ENCODE data around the gene MAP1LC3A. TPM values are rescaled to one million over a fixed set of nuclear protein-coding genes. Genes with fewer than 3 reads are reported as not detected.
A peak's percentile ranks its signal among the peaks of the same experiment; 100 is the strongest.

MAP1LC3A gene
- total RNA-seq, 5 donors from 2014 or later (not counting 1 experiment from before 2014, with no cell fraction given) = 2.3 to 15.5 (median 2.6) TPM

GRCh38 chr20:34538671-34539123 is 19.8 kb upstream of the MAP1LC3A start:
- ChIA-PET CTCF (interaction anchor here (0.6 to 1.3 kb wide), 7 partner anchors 11 to 348 kb away, joined by 3 to 7 read pairs (median 3); no protein-coding TSS in a partner anchor), POLR2A (no interaction called here)
- Mint-ChIP-seq H3K27ac (peak overlapping the region in 1 of 2 donors; percentile 11), H3K27me3 (no peaks in the 10 kb centered on the region), H3K9me3 (no peaks in the 10 kb centered on the region), H3K4me1 (peaks cover 16 to 38% (median 21%) of the 10 kb centered on the region in 3 donors), H3K36me3 (peaks cover 41% of the 10 kb centered on the region), H3K4me3 (no peak overlapping the region)
- Histone ChIP-seq H3K36me3 (ENCODE audit: control insufficient read depth in 2 of 2, extremely low read depth in 1 of 2, insufficient read depth in 1 of 2, low read length in 1 of 2) (peaks cover 27 to 68% of the 10 kb centered on the region in 2 donors), H3K27me3 (replicated peaks in 1 of 2; ENCODE audit: control insufficient read depth in 2 of 2, extremely low read depth in 1 of 2, insufficient read depth in 2 of 2, low read length in 1 of 2) (no peaks in the 10 kb centered on the region), H3K4me3 (ENCODE audit: control insufficient read depth in 1 of 2, extremely low read depth in 1 of 2, low read length in 1 of 2) (no peak overlapping the region), H3K9me3 (no peaks in the 10 kb centered on the region), H3K4me1 (ENCODE audit: control insufficient read depth in 1 of 2, extremely low read depth in 1 of 2, insufficient read depth in 2 of 2, low read length in 2 of 2) (peaks cover 0 to 30% of the 10 kb centered on the region in 2 experiments), H3K27ac (ENCODE audit: low read length) (no peak overlapping the region)
- 18% methylated on average over 2 of the region's 5 CpGs for WGBS (ENCODE audit: insufficient coverage)
- DNase-seq (peak in 21 of 35 experiments; percentile 16 to 68 (median 42)), ATAC-seq (replicated peaks in 1 of 4) (peak; percentile 41 to 66 (median 50))

GRCh38 chr20:34539756-34540155 is 18.8 kb upstream of the MAP1LC3A start:
- no CpG with 5 or more reads among the region's 8 CpGs for WGBS (ENCODE audit: insufficient coverage)
- Mint-ChIP-seq H3K4me1 (peaks cover 27 to 49% (median 31%) of the 10 kb centered on the region in 3 donors), H3K36me3 (peaks cover 34% of the 10 kb centered on the region), H3K4me3 (no peak overlapping the region), H3K27ac (peak overlapping the region in 1 of 2 donors; percentile 64), H3K9me3 (no peaks in the 10 kb centered on the region), H3K27me3 (no peaks in the 10 kb centered on the region)
- no peak overlapping the region for H3K27ac ChIP-seq (ENCODE audit: low read length)
- no peaks in the 10 kb centered on the region for H3K9me3 ChIP-seq
- H3K27me3 ChIP-seq (replicated peaks in 1 of 2; ENCODE audit: control insufficient read depth in 2 of 2, extremely low read depth in 1 of 2, insufficient read depth in 2 of 2, low read length in 1 of 2) = no peaks in the 10 kb centered on the region
- ChIA-PET CTCF (interaction anchor here (0.6 to 1.3 kb wide), 7 partner anchors 16 to 229 kb away, joined by 3 to 7 read pairs (median 3); partner anchors contain the start of gene ITCH (in 1 of the 2)), POLR2A (no interaction called here)
- H3K4me3 ChIP-seq (ENCODE audit: control insufficient read depth in 1 of 2, extremely low read depth in 1 of 2, low read length in 1 of 2) = no peak overlapping the region
- no peak for ATAC-seq (replicated peaks in 1 of 4)
- peaks cover 22 to 57% of the 10 kb centered on the region in 2 donors for H3K36me3 ChIP-seq (ENCODE audit: control insufficient read depth in 2 of 2, extremely low read depth in 1 of 2, insufficient read depth in 1 of 2, low read length in 1 of 2)
- no peak for DNase-seq
- peaks cover 0 to 37% of the 10 kb centered on the region in 2 experiments for H3K4me1 ChIP-seq (ENCODE audit: control insufficient read depth in 1 of 2, extremely low read depth in 1 of 2, insufficient read depth in 2 of 2, low read length in 2 of 2)

GRCh38 chr20:34540596-34541263 is 17.8 kb upstream of the MAP1LC3A start:
- Histone ChIP-seq H3K27me3 (replicated peaks in 1 of 2; ENCODE audit: control insufficient read depth in 2 of 2, extremely low read depth in 1 of 2, insufficient read depth in 2 of 2, low read length in 1 of 2) (no peaks in the 10 kb centered on the region), H3K9me3 (no peaks in the 10 kb centered on the region), H3K27ac (ENCODE audit: low read length) (peak overlapping the region; percentile 83), H3K4me3 (ENCODE audit: control insufficient read depth in 1 of 2, extremely low read depth in 1 of 2, low read length in 1 of 2) (no peak overlapping the region), H3K4me1 (ENCODE audit: control insufficient read depth in 1 of 2, extremely low read depth in 1 of 2, insufficient read depth in 2 of 2, low read length in 2 of 2) (peaks cover 0 to 39% of the 10 kb centered on the region in 2 experiments), H3K36me3 (ENCODE audit: control insufficient read depth in 2 of 2, extremely low read depth in 1 of 2, insufficient read depth in 1 of 2, low read length in 1 of 2) (peaks cover 18 to 48% of the 10 kb centered on the region in 2 donors)
- DNase-seq = peak in 1 of 35 experiments; percentile 20
- whole genome bisulfite sequencing (ENCODE audit: insufficient coverage) = 65% methylated on average over 6 of the region's 15 CpGs
- POLR2A ChIA-PET = interaction anchor here in 1 of 2 donors (0.6 kb wide), 1 partner anchor 136 kb away, joined by 4 read pairs; the partner anchor contains the start of gene PIGU
- Mint-ChIP-seq H3K9me3 (no peaks in the 10 kb centered on the region), H3K27ac (peak overlapping the region; percentile 88 to 91), H3K27me3 (no peaks in the 10 kb centered on the region), H3K36me3 (peaks cover 27% of the 10 kb centered on the region), H3K4me1 (peaks cover 28 to 50% (median 32%) of the 10 kb centered on the region in 3 donors), H3K4me3 (no peak overlapping the region)
- no peak for ATAC-seq (replicated peaks in 1 of 4)
- CTCF ChIA-PET = interaction anchor here (0.6 to 1.3 kb wide), 3 partner anchors 10 to 228 kb away, joined by 3 to 7 read pairs (median 3); no protein-coding TSS in a partner anchor

- peak in 2 of 35 experiments; percentile 12 to 70 for DNase-seq
- Histone ChIP-seq H3K27me3 (replicated peaks in 1 of 2; ENCODE audit: control insufficient read depth in 2 of 2, extremely low read depth in 1 of 2, insufficient read depth in 2 of 2, low read length in 1 of 2) (no peaks in the 10 kb centered on the region), H3K4me1 (ENCODE audit: control insufficient read depth in 1 of 2, extremely low read depth in 1 of 2, insufficient read depth in 2 of 2, low read length in 2 of 2) (peaks cover 0 to 39% of the 10 kb centered on the region in 2 experiments), H3K4me3 (ENCODE audit: control insufficient read depth in 1 of 2, extremely low read depth in 1 of 2, low read length in 1 of 2) (no peak overlapping the region), H3K36me3 (ENCODE audit: control insufficient read depth in 2 of 2, extremely low read depth in 1 of 2, insufficient read depth in 1 of 2, low read length in 1 of 2) (peaks cover 14 to 42% of the 10 kb centered on the region in 2 donors), H3K27ac (ENCODE audit: low read length) (peak overlapping the region; percentile 83), H3K9me3 (no peaks in the 10 kb centered on the region)
- ATAC-seq (replicated peaks in 1 of 4) = peak in 2 of 4 experiments; percentile 20 to 74
- Mint-ChIP-seq H3K9me3 (no peaks in the 10 kb centered on the region), H3K36me3 (peaks cover 25% of the 10 kb centered on the region), H3K27me3 (no peaks in the 10 kb centered on the region), H3K4me3 (peak overlapping the region in 1 of 3 donors; percentile 17), H3K4me1 (peaks cover 28 to 50% (median 32%) of the 10 kb centered on the region in 3 donors), H3K27ac (peak overlapping the region; percentile 88 to 91)
- CTCF ChIA-PET = interaction anchor here in 1 of 2 donors (0.6 kb wide), 1 partner anchor 10 kb away, joined by 3 read pairs; no protein-coding TSS in a partner anchor
- 74% methylated on average over 3 of the region's 13 CpGs for WGBS (ENCODE audit: insufficient coverage)
- POLR2A ChIA-PET = no interaction called here
These were observed 17.1 kb upstream of the MAP1LC3A start for GRCh38 chr20:34541264-34541901.

- Histone ChIP-seq H3K4me1 (ENCODE audit: control insufficient read depth in 1 of 2, extremely low read depth in 1 of 2, insufficient read depth in 2 of 2, low read length in 2 of 2) (peaks cover 0 to 39% of the 10 kb centered on the region in 2 experiments), H3K27ac (ENCODE audit: low read length) (peak overlapping the region; percentile 83), H3K27me3 (replicated peaks in 1 of 2; ENCODE audit: control insufficient read depth in 2 of 2, extremely low read depth in 1 of 2, insufficient read depth in 2 of 2, low read length in 1 of 2) (no peaks in the 10 kb centered on the region), H3K4me3 (ENCODE audit: control insufficient read depth in 1 of 2, extremely low read depth in 1 of 2, low read length in 1 of 2) (no peak overlapping the region), H3K9me3 (no peaks in the 10 kb centered on the region), H3K36me3 (ENCODE audit: control insufficient read depth in 2 of 2, extremely low read depth in 1 of 2, insufficient read depth in 1 of 2, low read length in 1 of 2) (peaks cover 14 to 38% of the 10 kb centered on the region in 2 donors)
- H3K36me3 Mint-ChIP-seq = peaks cover 22% of the 10 kb centered on the region
- 84% methylated on average over 4 of the region's 16 CpGs for WGBS (ENCODE audit: insufficient coverage)
- H3K9me3 Mint-ChIP-seq = no peaks in the 10 kb centered on the region
- POLR2A ChIA-PET = no interaction called here
- H3K27ac Mint-ChIP-seq = peak overlapping the region; percentile 55 to 88
- DNase-seq (no peak), ATAC-seq (replicated peaks in 1 of 4) (no peak)
- peaks cover 28 to 50% (median 32%) of the 10 kb centered on the region in 3 donors for H3K4me1 Mint-ChIP-seq
- CTCF ChIA-PET = interaction anchor here in 1 of 2 donors (0.7 kb wide), 1 partner anchor 1983 kb away, joined by 3 read pairs; no protein-coding TSS in a partner anchor
- no peak overlapping the region for H3K4me3 Mint-ChIP-seq
- H3K27me3 Mint-ChIP-seq = no peaks in the 10 kb centered on the region
These were observed 16.6 kb upstream of the MAP1LC3A start for GRCh38 chr20:34541917-34542316.

GRCh38 chr20:34542439-34542838 is 16.1 kb upstream of the MAP1LC3A start:
- Mint-ChIP-seq H3K27ac (peak overlapping the region in 1 of 2 donors; percentile 52), H3K27me3 (no peaks in the 10 kb centered on the region), H3K36me3 (peaks cover 17% of the 10 kb centered on the region), H3K4me1 (peaks cover 28 to 50% (median 32%) of the 10 kb centered on the region in 3 donors), H3K9me3 (no peaks in the 10 kb centered on the region), H3K4me3 (no peak overlapping the region)
- H3K27ac ChIP-seq (ENCODE audit: low read length) = peak overlapping the region; percentile 83
- H3K4me3 ChIP-seq (ENCODE audit: control insufficient read depth in 1 of 2, extremely low read depth in 1 of 2, low read length in 1 of 2) = no peak overlapping the region
- POLR2A ChIA-PET = no interaction called here
- WGBS (ENCODE audit: insufficient coverage) = 100% methylated on average over 5 of the region's 6 CpGs
- no peaks in the 10 kb centered on the region for H3K9me3 ChIP-seq
- CTCF ChIA-PET = interaction anchor here in 1 of 2 donors (0.7 kb wide), 1 partner anchor 1983 kb away, joined by 3 read pairs; no protein-coding TSS in a partner anchor
- peaks cover 0 to 39% of the 10 kb centered on the region in 2 experiments for H3K4me1 ChIP-seq (ENCODE audit: control insufficient read depth in 1 of 2, extremely low read depth in 1 of 2, insufficient read depth in 2 of 2, low read length in 2 of 2)
- ATAC-seq (replicated peaks in 1 of 4) = no peak
- H3K27me3 ChIP-seq (replicated peaks in 1 of 2; ENCODE audit: control insufficient read depth in 2 of 2, extremely low read depth in 1 of 2, insufficient read depth in 2 of 2, low read length in 1 of 2) = no peaks in the 10 kb centered on the region
- H3K36me3 ChIP-seq (ENCODE audit: control insufficient read depth in 2 of 2, extremely low read depth in 1 of 2, insufficient read depth in 1 of 2, low read length in 1 of 2) = peaks cover 10 to 33% of the 10 kb centered on the region in 2 donors
- DNase-seq = no peak

All from T-cell (primary cell).